Thoracic aorta (tissue), 2 donors: ENCODE data around the gene BTD. TPM values are rescaled to one million over a fixed set of nuclear protein-coding genes. Genes with fewer than 3 reads are reported as not detected.

Source experiments
- ATAC-seq: fragments of 150-250 bp; one replicate; pipeline ENCODE4 v1.8.0; 2017; ENCODE audit warnings: low read depth; ENCODE audit not compliant: insufficient number of reproducible peaks, low FRiP score
- DNase-seq: peaks from one replicate; pipeline ENCODE4 v3.0.0-alpha.2; 2020; ENCODE audit warnings: low spot score
- H3K27ac ChIP-seq, 2 donors: fragments of 200-600 bp; sonication (generic); 1 replicate in 1 of 2; 2 replicates in 1 of 2; pipeline ENCODE4 v1.5.1; 2016; ENCODE audit warnings: mild to moderate bottlenecking in 2 of 2, moderate library complexity in 2 of 2
- H3K27me3 ChIP-seq: fragments of 200-600 bp; sonication (generic); replicated peaks from 2 replicates; pipeline ENCODE4 v1.6.0; 2016; ENCODE audit warnings: mild to moderate bottlenecking; ENCODE audit not compliant: insufficient read depth
- H3K36me3 ChIP-seq: fragments of 200-600 bp; sonication (generic); one replicate; pipeline ENCODE4 v1.5.1; 2016
- H3K4me1 ChIP-seq, 2 donors: fragments of 200-600 bp; sonication (generic); 1 replicate in 1 of 2; 2 replicates in 1 of 2; pipeline versions ENCODE4 v1.5.1 to v1.6.0; 2016; ENCODE audit warnings: low read depth in 2 of 2, mild to moderate bottlenecking in 1 of 2; ENCODE audit not compliant: control insufficient read depth in 1 of 2
- H3K4me3 ChIP-seq: fragments of 200-600 bp; sonication (generic); 2 replicates; pipeline ENCODE4 v1.5.1; 2016; ENCODE audit warnings: mild to moderate bottlenecking
- H3K9me3 ChIP-seq: fragments of 200-600 bp; sonication (generic); 2 replicates; pipeline ENCODE4 v1.5.1; 2016
- total RNA-seq, 2 donors: library from RNA; depleted of rRNA; stranded (reverse); fragments of >200 nt; gene quantifications; one replicate each; pipeline versions ENCODE4 v1.1.0 to v1.2.3, GENCODE V29; 2016
- TF ChIP-seq, protein P1 (sequence below): fragments of 200-600 bp; sonication (generic); IDR thresholded peaks from one replicate; pipeline ENCODE4 v1.5.1; 2019; ENCODE audit warnings: antibody characterized with exemption

BTD gene
- total RNA-seq, 2 donors from 2014 or later = 19.4 to 23.3 TPM

DNA sequence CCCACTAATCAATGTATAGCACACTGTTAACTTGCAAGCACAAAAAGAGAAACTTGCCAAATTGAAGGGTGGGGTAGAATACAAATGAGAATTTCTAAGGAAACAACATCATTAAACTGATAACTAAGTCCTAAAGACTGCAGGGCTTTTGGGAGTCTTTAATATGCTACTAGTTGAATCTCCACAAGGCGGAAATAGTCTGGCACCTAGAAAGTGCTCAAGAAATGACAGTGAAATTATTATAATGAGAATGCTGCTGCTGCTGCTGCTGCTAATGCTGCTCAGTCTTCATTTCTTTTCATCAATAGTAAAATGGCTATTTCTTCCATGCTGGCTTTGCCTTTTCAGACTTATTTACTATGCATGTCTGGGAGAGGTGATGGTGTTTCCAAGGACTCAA lies 91.8 kb downstream of the BTD start:
- Histone ChIP-seq H3K27me3 (no peaks in the 10 kb centered on the region), H3K9me3 (no peaks in the 10 kb centered on the region), H3K4me3 (no peak overlapping the region), H3K4me1 (no peaks in the 10 kb centered on the region), H3K36me3 (peaks cover 6% of the 10 kb centered on the region), H3K27ac (no peak overlapping the region)
- no peak for DNase-seq
- TF ChIP-seq, protein P1, sequence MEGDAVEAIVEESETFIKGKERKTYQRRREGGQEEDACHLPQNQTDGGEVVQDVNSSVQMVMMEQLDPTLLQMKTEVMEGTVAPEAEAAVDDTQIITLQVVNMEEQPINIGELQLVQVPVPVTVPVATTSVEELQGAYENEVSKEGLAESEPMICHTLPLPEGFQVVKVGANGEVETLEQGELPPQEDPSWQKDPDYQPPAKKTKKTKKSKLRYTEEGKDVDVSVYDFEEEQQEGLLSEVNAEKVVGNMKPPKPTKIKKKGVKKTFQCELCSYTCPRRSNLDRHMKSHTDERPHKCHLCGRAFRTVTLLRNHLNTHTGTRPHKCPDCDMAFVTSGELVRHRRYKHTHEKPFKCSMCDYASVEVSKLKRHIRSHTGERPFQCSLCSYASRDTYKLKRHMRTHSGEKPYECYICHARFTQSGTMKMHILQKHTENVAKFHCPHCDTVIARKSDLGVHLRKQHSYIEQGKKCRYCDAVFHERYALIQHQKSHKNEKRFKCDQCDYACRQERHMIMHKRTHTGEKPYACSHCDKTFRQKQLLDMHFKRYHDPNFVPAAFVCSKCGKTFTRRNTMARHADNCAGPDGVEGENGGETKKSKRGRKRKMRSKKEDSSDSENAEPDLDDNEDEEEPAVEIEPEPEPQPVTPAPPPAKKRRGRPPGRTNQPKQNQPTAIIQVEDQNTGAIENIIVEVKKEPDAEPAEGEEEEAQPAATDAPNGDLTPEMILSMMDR = no peak
- ATAC-seq = no peak

DNA sequence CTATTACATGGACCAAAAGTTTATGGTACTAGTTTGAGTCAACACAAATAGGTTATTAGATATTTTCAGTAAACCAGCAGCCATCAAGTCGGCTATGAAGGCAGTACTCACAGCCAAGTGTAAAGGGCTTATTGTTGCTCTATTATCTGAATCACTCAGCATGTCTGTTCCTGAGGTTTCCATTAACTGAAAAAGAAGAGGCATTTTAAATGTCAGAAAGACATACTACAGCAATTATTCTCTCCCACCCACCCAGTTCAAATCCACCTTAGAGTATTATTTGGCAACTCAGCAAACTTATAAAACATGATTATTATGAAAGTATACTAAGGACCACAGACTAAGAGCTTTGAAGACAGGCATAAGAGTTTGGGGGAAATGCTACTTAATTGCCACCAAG lies 93.1 kb downstream of the BTD start:
- TF ChIP-seq, protein P1 = no peak
- no peak for ATAC-seq
- H3K36me3 ChIP-seq = peaks cover 6% of the 10 kb centered on the region
- H3K9me3 ChIP-seq = no peaks in the 10 kb centered on the region
- DNase-seq = no peak
- no peak overlapping the region for H3K4me3 ChIP-seq
- no peaks in the 10 kb centered on the region for H3K4me1 ChIP-seq
- H3K27ac ChIP-seq = no peak overlapping the region
- H3K27me3 ChIP-seq = no peaks in the 10 kb centered on the region

Other genes with a start within 250 kb of the BTD start
- gene METTL6, start 174.2 kb upstream of the BTD start, total RNA-seq = 10 to 100 TPM in 1 of 2 donors, 1 to 10 TPM in 1; 8.9 to 18.6 TPM
- 10 to 100 TPM; 22.7 to 34.3 TPM for gene EAF1, start 174.1 kb upstream of the BTD start, total RNA-seq
- 1 to 10 TPM; 3.2 to 9.3 TPM for gene COLQ, start 80.0 kb upstream of the BTD start, total RNA-seq
- gene HACL1, start 176 bp upstream of the BTD start, total RNA-seq = 10 to 100 TPM; 14.5 to 21.6 TPM
- 10 to 100 TPM; 42.5 to 60.2 TPM for gene ANKRD28, start 196.2 kb downstream of the BTD start, total RNA-seq